GM21528 (cell line): ENCODE data around the gene ACSS1.
"Not testable (repeated sequence)": the region's sequence is repeated elsewhere in the genome, so short reads cannot be mapped to it uniquely, and the experiment has no call there.

Experiments used
- ATAC-seq: cut with Tn5 transposase; IDR thresholded peaks from one replicate; pipeline ENCODE4 v1.9.1; 2021; ENCODE audit warnings: mild to moderate bottlenecking, moderate library complexity; ENCODE audit not compliant: unreplicated experiment, low FRiP score

Gene ACSS1

GRCh38 chr20:25015986-25016385 lies 42.0 kb downstream of the ACSS1 start:
- ATAC-seq, result no peak

GRCh38 chr20:25014816-25015215 lies 43.1 kb downstream of the ACSS1 start:
- ATAC-seq, result no peak

- ATAC-seq, result no peak
These were observed 44.2 kb downstream of the ACSS1 start for GRCh38 chr20:25013478-25014380.

- ATAC-seq, result no peak
These were observed 45.2 kb downstream of the ACSS1 start for GRCh38 chr20:25012616-25013189.

- no peak for ATAC-seq
These were observed 46.1 kb downstream of the ACSS1 start for GRCh38 chr20:25011831-25012241.

- ATAC-seq, result no peak
These were observed 46.7 kb downstream of the ACSS1 start for GRCh38 chr20:25011261-25011660.

GRCh38 chr20:25009218-25010145 lies 48.5 kb downstream of the ACSS1 start:
- no peak for ATAC-seq

- no peak for ATAC-seq
These were observed 49.3 kb downstream of the ACSS1 start for GRCh38 chr20:25008388-25009217.

GRCh38 chr20:25007491-25008305 lies 50.2 kb downstream of the ACSS1 start:
- no peak for ATAC-seq

GRCh38 chr20:25006431-25007167 lies 51.3 kb downstream of the ACSS1 start:
- no peak for ATAC-seq

- ATAC-seq, result no peak
These were observed 52.3 kb downstream of the ACSS1 start for GRCh38 chr20:25005661-25006060.

GRCh38 chr20:25005220-25005619 lies 52.7 kb downstream of the ACSS1 start:
- ATAC-seq, result no peak

- ATAC-seq, result no peak
These were observed 54.9 kb downstream of the ACSS1 start for GRCh38 chr20:25003002-25003401.

- ATAC-seq, result not testable (repeated sequence)
These were observed 56.6 kb downstream of the ACSS1 start for GRCh38 chr20:25001323-25001722.

- ATAC-seq, result no peak
These were observed 57.6 kb downstream of the ACSS1 start for GRCh38 chr20:25000268-25000801.

GRCh38 chr20:24999568-24999967 lies 58.4 kb downstream of the ACSS1 start:
- ATAC-seq, result no peak

GRCh38 chr20:24998631-24999445 lies 59.1 kb downstream of the ACSS1 start:
- ATAC-seq, result no peak
